ENCODE results near the gene PRG2. TPM values are rescaled to one million over a fixed set of nuclear protein-coding genes. Genes with fewer than 3 reads are reported as not detected.

PRG2 gene
- total and polyA plus RNA-seq, 9 of the 15 experiments (the other 6 are each of a cell fraction or from before 2014, with no cell fraction given) = 1.8 to 78.0 (median 26.6) TPM

GRCh38 chr11:57358543-57358961, 31.9 kb downstream of the PRG2 start (continued):
- no peak for TF ChIP-seq ZBTB12 (CRISPR knock-in tag; IDR thresholded peaks at IDR 0.05)
- no peak for TF ChIP-seq ZNF707 (CRISPR knock-in tag; conservative IDR thresholded peaks at IDR 0.05)
- no peak for TF ChIP-seq ZC3H11A (IDR thresholded peaks at IDR 0.05; ENCODE audit: low read depth, low read length)
- TF ChIP-seq ZNF518B (CRISPR knock-in tag; IDR thresholded peaks at IDR 0.05) = no peak
- TF ChIP-seq ID3 (CRISPR knock-in tag; IDR thresholded peaks at IDR 0.05) = no peak
- TF ChIP-seq ID3 (tag; IDR thresholded peaks at IDR 0.05) = no peak
- TF ChIP-seq DMBX1 (CRISPR knock-in tag; IDR thresholded peaks at IDR 0.05; ENCODE audit: borderline replicate concordance) = no peak
- TF ChIP-seq CBFA2T2 (conservative IDR thresholded peaks at IDR 0.05) = no peak
- no peak for TF ChIP-seq HINFP (tag; conservative IDR thresholded peaks at IDR 0.05; ENCODE audit: low read depth)
- TF ChIP-seq CEBPG (CRISPR knock-in tag; IDR thresholded peaks at IDR 0.05) = no peak
- TF ChIP-seq CEBPG (tag; conservative IDR thresholded peaks at IDR 0.05 in 1 of 2, IDR thresholded peaks at IDR 0.05 in 1 of 2) = no peak
- TF ChIP-seq MTA2 (IDR thresholded peaks at IDR 0.05; ENCODE audit: low read depth) = no peak
- TF ChIP-seq POLR2A (conservative IDR thresholded peaks at IDR 0.05) = no peak
- TF ChIP-seq FOXP4 (CRISPR knock-in tag; IDR thresholded peaks at IDR 0.05; ENCODE audit: borderline replicate concordance) = no peak
- TF ChIP-seq ZNF282 (CRISPR knock-in tag; IDR thresholded peaks at IDR 0.05) = no peak
- TF ChIP-seq RAD21 (CRISPR knock-in tag; conservative IDR thresholded peaks at IDR 0.05 in 1 of 2, IDR thresholded peaks at IDR 0.05 in 1 of 2) = peak; percentile 36 to 40
- TF ChIP-seq THAP7 (CRISPR knock-in tag; IDR thresholded peaks at IDR 0.05) = no peak
- no peak for TF ChIP-seq ZNF507 (tag; conservative IDR thresholded peaks at IDR 0.05)

Measured in K562 (cell line).